ENCODE measurements around the gene HMCN1.

HMCN1 gene

DNA sequence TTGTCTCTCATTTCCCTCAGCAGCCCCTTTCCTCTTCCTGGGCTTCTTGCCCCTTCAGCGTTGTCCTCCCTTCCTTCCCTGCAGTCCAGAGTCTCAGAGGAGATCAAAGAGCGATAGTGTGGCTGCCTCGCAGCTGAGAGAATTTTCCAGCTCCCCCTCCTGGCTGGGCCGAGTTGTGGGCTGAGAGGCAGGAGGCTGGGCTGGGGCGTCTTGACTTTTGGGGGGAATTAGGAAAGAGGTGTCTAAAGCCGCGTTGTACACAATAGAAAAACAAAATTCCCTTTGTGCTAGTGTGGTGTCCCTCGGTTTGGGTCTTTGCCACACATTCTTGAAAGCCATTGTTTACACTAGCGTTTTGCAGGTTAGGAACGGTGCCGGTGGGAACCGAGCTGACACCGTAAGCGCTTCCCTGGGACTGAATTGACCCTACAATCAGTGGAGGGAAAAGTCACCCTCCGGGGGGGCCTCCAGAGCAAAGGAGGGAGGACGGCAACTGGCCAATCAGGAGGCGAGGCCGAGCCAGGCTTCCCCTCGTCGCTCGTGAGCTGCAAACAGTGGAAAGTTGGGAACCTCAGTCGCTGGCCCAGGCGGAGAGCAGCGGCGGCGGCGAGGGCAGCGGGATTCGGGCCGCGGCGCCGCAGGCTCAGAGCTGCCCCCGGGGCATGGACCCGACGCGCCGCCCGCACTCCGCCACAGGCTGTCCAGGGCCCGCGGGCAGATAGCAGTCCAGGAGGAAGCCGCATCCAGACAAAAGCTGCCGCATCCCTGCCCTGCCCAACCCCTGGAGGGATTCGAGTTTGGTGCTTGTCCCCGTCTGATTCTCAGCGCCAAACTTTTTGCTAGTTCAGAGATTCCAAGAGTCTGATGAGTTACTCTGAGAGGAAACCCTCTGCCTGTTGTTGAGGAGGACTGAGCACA, at the start of gene HMCN1:
TSS of gene HMCN1 (plus strand) at position 574 of the 918 bp plus-strand sequence. CDS start 389 bp downstream, outside the sequence.
- DNase-seq, result peak; percentile 3

DNA sequence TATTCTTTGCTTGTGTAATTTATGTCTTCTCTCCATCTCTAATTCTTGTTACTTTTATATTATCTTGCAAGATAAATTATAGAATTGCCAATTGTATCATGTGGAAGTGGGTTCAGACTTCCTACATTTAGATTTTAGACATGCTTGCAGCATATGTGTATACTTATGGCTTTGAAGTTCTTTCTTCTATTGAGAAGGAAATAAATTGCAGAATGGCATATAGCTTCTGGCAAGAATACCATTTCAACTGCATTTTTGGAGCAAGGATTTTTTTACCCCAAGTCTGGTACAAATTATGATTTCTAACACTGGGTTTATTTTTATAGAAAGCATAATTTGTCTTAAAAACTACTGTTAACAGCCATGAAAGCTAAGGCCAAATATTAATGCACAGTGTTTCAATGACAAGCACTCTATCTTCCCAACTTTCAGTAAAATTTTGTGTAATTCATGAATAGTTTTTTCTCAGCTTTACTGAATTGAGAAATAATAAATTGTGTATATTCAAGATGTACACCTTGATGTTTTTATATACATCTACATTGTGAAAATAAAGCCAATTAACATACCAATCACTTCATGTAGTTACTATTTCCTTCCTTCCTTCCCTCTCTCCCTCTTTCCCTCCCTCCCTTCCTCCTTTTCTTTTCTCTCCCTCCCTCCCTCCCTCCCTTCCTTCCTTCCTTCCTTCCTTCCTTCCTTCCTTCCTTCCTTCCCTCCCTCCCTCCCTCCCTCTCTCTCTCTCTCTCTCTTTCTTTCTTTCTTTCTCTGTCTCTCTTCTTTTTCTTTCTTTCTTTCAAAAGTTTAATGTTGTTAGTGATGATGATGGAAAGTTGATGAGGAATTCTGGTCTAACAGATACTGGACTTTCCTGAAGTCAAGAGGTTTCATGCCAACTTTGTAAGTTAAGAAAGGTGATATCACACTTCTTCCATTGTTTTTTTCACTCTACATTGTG, 47.1 kb upstream of the HMCN1 start:
- DNase-seq, result no peak

DNA sequence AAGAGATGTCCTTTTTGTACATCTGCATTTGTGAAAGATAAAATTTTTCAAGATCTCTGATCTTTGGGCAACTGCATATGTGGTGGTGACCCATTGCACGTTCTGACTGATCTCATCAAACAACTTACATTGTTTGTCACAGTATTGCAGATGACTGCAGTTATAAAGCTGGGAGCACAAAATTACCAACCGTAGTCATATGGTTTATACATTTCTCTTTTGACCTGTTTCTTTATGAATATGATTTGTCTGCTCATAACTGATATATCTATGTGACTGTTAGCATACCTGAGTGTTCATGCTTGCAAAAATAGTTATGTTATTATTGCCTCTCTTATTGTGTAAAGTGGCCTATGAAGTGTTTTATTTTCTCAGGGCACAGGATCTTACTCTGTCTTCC, 43.7 kb upstream of the HMCN1 start:
- no peak for DNase-seq

DNA sequence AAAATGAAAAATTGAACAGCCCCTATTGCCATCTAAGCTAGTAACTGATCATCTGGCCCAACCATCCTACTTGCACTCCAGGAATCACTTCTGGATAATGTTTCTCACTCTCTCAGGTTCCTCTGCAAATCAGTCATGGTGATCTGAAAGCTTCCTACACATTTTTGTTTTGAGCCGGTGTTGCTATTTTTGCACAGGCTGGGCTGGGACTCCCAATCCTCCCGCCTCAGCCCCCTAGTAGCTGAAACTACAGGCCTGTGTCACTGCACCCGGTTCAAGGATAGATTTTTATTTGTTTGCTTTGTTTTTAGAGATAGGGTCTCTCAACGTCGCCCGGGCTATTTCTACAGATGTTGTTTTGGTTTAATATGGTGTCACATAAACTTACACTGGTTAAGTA, 40.5 kb upstream of the HMCN1 start:
- no peak for DNase-seq

DNA sequence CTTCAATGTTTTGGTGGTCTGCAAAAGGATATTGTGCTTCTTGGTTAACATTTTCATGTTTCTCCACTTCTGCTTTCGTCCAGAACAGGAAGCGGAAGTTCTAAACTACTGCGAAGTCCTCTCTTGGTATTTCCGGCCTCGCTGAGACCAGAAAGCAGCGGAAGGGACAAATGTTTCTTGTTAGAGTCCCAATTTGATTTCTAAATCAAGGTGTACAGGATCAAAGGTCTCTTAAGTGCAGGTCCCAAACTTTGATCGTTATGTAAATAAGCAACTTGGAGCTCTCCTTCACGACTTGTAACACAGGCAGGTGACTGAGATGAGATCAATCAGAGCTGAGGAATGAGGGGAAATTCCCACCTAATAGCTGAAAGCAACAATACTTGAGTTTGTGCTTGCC, 40.1 kb upstream of the HMCN1 start:
- no peak for DNase-seq

DNA sequence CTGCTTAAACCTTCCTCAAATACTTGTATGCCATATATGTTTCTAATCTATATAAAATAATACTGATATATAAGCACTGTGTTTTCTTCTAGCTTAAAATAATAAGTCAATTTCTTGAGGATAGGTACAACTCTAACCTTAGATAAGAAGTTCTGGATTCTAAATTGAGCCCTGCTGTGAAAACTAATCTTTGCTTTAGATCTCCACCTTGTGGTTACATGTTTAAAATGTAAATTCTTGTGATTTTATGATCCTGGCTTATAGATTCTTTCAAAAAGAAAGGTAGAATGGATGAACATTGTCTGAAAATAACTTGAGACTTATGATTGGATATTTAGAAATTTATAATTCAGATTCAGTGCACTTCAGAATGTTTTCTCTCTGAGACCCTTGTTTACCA, 38.9 kb upstream of the HMCN1 start:
- no peak for DNase-seq

DNA sequence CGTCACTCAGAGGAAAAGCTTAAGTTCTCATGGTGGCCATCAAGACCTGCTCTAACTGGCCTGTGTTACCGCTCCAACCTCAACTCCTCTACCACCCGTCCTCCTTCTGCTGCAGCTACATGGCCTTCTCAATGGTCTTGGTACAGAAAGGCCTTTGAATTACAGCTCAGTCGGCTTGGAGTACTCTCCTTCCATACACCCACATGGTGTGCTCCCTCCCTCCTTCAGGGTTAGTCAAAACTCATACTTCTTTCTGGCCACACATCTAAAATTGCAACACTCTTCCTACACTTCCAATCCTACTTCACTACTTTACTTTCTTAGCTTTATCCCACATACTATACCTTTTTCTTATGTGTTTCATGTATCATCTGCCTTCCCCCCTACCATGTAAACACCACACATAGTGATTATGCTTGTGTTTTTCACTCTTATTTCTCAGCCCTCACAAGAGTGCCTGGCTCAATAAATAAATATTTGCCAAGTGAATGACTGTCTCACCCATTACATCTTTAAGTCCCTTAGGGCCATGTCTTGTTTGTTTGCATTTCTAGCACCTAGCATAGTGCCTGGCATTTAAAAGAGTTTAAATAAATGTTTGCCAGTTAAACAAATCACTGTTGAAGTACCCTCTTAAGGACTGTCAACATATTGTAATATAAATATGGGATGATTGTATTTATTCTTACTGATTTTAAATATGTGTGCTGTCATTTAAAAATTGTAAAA, 37.6 kb upstream of the HMCN1 start:
- no peak for DNase-seq

DNA sequence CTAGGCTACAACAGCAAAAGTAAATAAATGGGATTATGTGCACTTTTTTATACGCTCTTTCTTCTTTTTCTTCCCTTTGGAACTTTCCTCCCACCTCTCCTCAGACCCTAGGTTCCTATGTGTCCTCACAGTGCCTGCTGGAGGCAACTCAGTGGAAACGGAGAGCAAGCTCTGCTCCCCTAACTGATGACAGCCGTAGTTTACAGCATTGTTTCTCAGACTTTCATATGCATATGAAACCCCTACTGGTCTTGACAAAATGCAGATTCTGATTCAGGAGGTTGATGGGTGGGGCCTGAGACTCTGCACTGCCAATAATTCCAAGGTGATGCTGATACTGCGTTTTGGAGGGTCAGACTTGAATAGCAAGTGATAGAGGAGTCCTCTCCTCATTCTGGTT, 34.3 kb upstream of the HMCN1 start:
- no peak for DNase-seq

DNA sequence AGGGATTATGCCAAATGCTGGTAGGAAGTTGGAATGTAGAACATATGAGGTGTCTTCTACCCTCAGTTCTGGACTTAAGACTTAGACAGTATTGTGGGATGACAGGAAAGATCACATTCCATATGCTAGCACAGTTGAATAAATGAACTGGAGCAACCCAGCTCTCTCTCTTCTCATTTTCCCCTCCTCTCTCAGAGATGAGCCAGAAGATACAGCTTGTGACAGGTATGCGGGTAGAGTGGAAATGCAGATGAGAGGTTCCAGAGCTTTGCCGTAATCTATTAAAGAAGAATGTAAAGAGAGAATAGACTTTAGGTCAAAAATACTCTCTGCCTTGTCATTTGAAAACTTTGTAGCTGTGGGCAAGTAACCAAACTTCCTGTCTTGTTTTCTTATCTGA, 32.5 kb upstream of the HMCN1 start:
- no peak for DNase-seq

DNA sequence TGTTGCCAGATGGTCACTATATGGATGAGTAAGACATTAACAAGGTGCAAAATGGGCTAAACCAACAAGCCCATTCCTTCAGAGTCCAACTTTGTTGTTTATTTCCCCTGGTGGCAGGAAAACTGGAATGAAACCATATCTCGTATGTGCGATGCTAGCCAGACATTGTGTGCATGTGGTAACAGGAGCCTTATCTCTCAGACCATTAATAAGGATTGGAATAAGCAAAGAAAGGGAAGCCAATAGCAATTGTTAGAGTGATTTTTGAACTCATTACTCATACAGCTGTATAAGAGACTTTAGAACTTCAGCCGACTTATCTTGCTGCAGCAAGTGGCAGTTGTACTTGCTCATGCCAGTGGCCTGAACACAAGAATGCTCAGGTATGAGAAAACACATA, 30.0 kb upstream of the HMCN1 start:
- DNase-seq, result no peak

DNA sequence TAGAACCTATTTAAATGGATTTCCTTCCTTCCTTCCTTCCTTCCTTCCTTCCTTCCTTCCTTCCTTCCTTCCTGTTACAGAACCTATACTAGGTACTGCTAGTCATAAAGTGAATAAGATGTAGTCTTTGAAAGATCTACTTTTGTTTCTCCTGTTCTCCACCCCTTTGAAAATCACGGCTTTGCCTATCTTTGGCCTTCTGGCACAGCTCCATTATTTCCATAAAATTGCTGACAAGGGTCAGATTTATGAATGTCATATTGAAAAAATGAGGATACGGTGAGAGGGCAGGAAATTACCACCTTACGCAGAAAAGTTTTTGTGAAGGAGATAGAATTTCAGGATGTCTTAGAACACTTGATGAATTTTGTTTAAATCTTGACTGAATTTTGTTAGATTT, 18.1 kb upstream of the HMCN1 start:
- no peak for DNase-seq

DNA sequence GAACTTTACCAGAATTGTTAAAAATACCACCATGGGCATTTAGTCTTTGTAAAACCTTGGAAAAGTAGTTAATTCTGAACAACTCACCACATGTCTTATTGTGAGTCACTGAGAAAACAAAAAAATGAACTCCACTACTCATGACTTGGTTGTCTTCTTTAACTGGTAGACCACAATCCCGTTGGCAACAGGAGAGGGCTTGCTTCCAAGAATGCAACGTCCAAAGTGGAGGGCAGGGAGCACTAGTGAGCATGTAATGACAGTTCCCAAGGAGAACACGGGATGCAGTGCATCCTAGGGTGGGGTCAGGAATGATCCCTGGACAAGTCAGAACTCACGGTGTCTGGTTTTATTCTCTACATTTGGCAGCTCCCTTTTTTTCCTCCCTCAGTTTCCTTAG, 15.2 kb upstream of the HMCN1 start:
- no peak for DNase-seq

DNA sequence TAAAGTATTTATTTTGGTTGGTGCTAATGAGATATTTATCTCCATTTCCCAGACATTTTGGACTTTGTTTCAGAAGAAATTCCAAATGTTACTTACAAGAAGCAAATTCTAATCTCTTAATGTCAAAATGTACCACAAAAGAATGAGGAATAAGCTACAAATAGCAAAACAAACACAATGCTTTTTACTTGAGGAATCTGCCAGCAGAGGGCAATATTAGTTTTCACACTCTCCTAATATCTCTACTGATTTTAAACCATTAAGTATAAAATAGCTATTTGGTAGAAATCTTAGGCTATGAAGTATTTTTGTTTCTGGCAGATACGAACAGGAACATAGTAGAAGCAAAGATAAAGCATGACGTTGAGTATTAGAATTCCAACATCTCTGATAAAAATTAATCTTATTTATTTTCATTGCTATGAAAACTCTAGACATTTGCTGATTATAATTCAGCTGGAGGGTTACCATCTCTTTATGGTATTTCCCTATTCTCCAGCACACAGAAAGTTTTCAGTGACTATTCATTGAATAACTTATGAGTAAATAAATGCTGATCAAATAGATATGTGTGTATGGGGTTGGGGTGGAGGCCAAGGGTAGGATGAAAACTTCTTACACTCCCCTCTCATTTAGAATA, 13.4 kb upstream of the HMCN1 start:
- DNase-seq, result no peak

DNA sequence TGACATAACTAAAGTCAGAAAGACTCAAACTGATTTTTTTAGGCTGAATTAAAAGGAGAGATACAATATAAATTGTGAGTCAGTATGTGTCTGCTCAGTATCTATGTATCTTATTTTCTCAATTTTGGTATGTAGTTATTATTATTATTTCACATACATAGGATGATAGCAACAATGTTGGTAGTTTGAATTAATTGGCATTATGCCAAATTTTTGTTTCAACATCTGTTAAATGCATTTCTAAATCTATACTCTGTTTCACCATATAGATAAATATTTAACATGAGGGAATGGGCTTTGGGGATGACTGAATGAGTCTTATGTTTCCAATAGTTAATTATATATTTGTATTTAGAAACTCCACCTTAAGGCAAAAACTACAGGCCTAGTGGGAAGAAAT, 12.6 kb upstream of the HMCN1 start:
- DNase-seq, result no peak

DNA sequence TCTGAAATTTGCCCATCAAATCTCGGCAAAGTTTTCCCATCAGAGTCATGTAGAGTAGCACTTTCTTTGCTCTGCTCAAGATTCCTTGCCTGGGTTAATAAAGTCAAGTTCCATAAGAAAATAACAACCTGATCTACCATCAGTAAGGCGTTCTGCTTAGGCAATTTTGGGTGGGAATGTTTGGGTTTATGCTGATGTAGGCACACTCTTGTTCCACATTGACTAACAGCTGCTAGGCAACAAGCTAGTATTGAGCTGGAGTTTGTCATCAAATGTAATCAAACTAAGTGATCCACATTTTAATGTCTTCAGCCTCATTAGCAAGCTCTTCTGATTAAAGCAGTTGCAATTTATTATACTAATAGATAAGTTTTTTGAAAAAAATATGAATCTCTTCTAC, 12.1 kb upstream of the HMCN1 start:
- no peak for DNase-seq

DNA sequence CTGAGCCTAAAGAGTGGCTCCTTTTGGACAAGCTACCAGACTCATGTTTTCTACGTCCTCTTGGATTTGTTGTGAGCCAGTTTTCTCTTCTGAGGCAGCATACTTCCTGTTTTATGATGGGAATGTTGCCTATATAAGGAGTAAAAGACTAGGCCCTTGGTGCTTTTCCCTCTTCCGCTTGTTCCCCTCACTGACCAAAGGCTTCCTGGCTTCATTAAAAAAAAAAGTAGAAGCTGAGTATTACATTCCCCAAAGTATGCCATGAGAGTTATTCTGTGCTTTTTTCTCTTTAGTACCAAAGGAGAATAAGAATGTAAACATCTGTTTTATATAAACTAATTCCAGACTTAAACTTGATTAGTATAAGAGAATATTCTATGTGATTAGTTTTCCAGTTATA, 6.5 kb upstream of the HMCN1 start:
- DNase-seq, result no peak

DNA sequence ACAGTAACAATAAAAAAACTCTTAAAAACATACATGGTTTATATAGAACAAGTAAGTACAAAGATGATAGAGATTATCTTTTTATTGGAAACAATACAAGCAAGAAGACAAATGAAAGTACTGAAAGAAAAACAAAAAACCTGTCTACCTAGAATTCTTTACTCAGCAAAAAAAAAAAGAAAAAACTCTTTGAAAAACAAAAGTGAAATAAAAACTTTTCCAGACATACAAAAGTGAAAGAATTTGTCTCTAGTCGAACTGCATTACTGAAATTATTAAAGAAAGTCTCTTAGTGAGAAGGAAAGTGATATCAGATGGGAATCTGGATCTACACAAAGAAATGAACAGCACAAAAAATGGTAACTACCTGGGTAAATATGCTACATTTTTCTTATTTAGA, 2.7 kb upstream of the HMCN1 start:
- DNase-seq, result no peak

DNA sequence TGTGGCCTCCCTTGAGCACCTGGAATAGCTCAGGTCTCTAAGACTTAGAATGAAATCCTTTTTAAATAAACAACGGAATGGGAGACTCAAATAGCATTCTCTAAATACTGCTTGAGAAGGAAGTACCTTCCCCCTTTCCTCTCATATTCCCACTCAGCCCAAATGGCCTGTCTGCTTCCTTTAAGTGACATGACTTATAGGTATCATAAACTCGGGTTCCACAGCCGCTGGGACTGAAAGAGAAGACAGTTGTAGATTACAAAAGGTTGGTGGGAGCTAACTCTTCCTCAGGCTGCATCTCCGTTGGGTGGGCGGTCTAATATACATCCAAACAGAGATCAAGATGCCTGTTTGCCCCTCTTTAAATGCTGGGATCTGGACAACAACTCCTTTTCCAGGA, 1.2 kb upstream of the HMCN1 start:
- no peak for DNase-seq

DNA sequence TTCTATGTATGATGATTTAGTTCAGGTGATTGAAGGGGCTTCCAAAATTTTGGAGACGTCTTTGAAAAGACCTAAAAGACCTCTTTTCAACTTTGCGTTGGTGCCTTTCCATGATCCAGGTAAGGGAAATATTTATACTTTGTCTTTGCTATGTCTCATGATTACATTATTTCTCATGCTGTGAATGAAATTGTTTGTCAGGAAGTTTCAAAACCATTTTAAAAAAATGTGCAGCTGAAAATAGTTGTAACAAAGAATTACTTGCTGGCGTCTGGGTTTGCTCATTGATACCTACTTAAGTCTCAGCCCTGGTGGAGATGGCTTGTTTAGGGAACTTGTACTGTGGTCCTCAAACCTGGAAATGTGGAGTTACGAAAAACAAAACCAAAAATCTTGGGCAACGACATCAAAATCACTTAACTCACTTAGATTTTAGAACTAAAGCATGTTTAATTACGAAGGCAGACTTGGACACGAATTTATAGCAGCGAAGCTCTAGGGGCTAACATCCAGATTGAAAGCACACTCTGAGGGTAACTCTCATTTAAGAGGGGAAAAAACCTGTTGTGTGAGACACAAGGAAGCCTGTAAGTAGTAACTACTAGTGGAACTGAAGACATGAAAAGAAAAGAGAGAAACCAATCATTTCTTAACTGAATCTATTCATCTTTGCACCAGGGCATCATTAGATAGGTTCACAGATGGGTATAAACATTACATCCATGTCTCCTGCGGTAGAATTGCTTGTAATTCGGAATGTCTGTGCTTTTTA, 924 bp downstream of the HMCN1 start:
- DNase-seq, result no peak

DNA sequence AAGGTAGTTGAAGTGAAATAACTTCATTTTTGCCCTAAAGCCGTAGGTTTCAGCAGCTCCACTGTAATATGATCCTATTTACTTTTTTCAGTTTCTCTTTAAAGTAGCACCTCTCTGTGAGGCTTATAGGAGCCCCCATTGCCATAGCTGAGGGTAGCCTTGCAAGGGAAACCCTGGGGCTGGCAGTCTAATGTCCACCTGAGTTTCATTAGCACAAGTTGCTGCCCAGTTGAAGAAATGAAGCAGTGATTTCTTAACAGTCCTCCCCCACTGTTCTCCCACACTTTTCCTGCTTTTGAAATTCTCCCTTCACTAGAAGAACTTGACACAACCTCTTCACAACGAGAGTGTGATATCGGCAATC, 1.5 kb downstream of the HMCN1 start:
- no peak for DNase-seq

DNA sequence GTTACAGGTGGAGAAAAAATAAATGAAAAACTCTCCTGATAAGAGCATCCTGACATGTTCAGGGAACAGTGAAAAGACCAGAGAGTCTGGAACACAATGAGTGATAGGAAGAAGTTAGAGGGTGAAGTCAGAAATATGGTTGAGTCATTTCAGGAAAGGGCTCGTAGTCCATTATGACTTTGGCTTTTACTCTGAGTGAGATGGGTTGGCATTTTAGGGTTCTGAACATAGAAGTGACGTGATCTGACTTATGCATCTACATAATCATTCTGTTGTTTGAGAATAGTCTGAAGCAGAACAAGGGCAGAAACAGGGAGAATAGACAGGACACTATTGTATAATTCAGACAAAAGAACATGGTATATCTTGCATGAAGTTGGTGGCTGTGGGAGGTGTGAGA, 5.8 kb downstream of the HMCN1 start:
- DNase-seq, result no peak

DNA sequence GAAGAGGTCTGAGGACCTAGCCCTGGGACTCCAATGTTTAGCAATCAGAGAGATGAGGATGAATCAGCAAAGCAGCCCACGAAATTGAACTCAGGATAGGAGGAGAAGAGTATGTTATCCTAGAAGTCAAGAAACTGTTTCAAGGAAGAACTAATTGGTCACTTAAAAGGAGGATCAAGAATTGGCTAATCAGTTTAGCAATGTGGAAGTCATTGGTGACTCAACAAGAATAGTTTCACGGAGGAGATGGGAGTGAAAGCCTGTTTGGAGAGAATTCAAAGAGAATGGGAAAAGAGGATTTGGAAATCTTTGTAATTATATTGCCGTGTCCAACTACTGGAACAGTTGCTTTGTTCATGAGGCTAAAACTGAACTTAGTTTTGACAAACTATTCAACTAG, 7.4 kb downstream of the HMCN1 start:
- no peak for DNase-seq

Data from stimulated activated CD4-positive, alpha-beta T cell treated with anti-CD3 and anti-CD28 coated beads, Interleukin-12 subunit alpha, Interleukin-12 subunit beta, amount 100 ng/mL, for 4 hours (primary cell).